Endothelial cell (in vitro differentiated cells): ENCODE data around the gene LPP. TPM values are rescaled to one million over a fixed set of nuclear protein-coding genes. Genes with fewer than 3 reads are reported as not detected.

Experiments used
- DNase-seq: peaks from one replicate; pipeline ENCODE4 v3.0.0; 2021; ENCODE audit warnings: low spot score
- H3K27ac Mint-ChIP-seq: one replicate; pipeline ENCODE4 v1.8.0; 2021; ENCODE audit warnings: mixed read lengths, inconsistent platforms; ENCODE audit not compliant: unreplicated experiment
- H3K27me3 Mint-ChIP-seq: one replicate; pipeline ENCODE4 v1.8.0; 2021; ENCODE audit warnings: mild to moderate bottlenecking, moderate library complexity, mixed read lengths, inconsistent platforms; ENCODE audit not compliant: unreplicated experiment
- H3K36me3 Mint-ChIP-seq: one replicate; pipeline ENCODE4 v1.8.0; 2021; ENCODE audit warnings: mild to moderate bottlenecking, low read depth, mixed read lengths, inconsistent platforms; ENCODE audit not compliant: unreplicated experiment
- H3K4me1 Mint-ChIP-seq: one replicate; pipeline ENCODE4 v1.8.0; 2021; ENCODE audit warnings: mild to moderate bottlenecking, mixed read lengths, inconsistent platforms; ENCODE audit not compliant: unreplicated experiment
- H3K4me3 Mint-ChIP-seq: one replicate; pipeline ENCODE4 v1.8.0; 2021; ENCODE audit warnings: mild to moderate bottlenecking, mixed read lengths, inconsistent platforms; ENCODE audit not compliant: unreplicated experiment
- H3K9me3 Mint-ChIP-seq: one replicate; pipeline ENCODE4 v1.8.0; 2021; ENCODE audit warnings: mixed read lengths, inconsistent platforms; ENCODE audit not compliant: unreplicated experiment
- CTCF ChIP-seq: fragments of 200-600 bp; sonication (generic); IDR thresholded peaks from one replicate; pipeline ENCODE4 v1.5.0; 2021; ENCODE audit warnings: antibody characterized with exemption; ENCODE audit not compliant: unreplicated experiment
- total RNA-seq: library from RNA; stranded (reverse); fragmentation: NEBNext Ultra II Directional; extraction: Animal tissue kit (Norgen Biotek cat#: 25700); gene quantifications from one replicate; pipeline ENCODE4 v1.2.1, GENCODE V29; 2021; ENCODE audit not compliant: unreplicated experiment

The LPP gene
- total RNA-seq, 1 donor from 2014 or later = 181 TPM

GRCh38 chr3:188875413-188875812 is 721.5 kb downstream of the LPP start:
- Mint-ChIP-seq H3K27me3 (peaks cover 2% of the 10 kb centered on the region), H3K4me3 (no peak overlapping the region), H3K36me3 (peaks cover 17% of the 10 kb centered on the region), H3K27ac (no peak overlapping the region), H3K4me1 (peaks cover 6% of the 10 kb centered on the region), H3K9me3 (no peaks in the 10 kb centered on the region)
- no peak for DNase-seq
- no peak for TF ChIP-seq CTCF

DNA sequence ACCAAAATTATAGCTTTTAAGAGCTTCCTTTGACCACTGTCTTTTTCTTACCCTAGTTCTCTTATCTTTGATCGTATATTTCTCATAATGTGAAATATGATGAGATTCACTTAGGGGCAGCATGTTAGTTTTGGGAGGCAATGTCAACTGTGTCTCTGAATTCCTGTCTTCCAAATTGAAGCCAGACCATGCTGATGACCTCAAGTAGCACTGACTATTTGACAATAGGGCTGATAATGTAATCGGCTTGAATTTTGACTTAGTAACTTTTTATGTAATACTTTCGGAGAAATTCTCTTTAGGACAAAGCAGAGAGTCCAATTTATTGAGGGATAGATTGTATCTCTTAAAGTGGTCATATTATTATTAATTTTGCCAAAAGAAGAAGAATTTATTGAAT is 722.4 kb downstream of the LPP start:
- DNase-seq = no peak
- no peak overlapping the region for H3K4me3 Mint-ChIP-seq
- peaks cover 22% of the 10 kb centered on the region for H3K36me3 Mint-ChIP-seq
- H3K9me3 Mint-ChIP-seq = no peaks in the 10 kb centered on the region
- H3K27me3 Mint-ChIP-seq = peaks cover 2% of the 10 kb centered on the region
- no peak overlapping the region for H3K27ac Mint-ChIP-seq
- no peak for TF ChIP-seq CTCF
- H3K4me1 Mint-ChIP-seq = peaks cover 6% of the 10 kb centered on the region

- no peak overlapping the region for H3K27ac Mint-ChIP-seq
- peaks cover 27% of the 10 kb centered on the region for H3K36me3 Mint-ChIP-seq
- peaks cover 2% of the 10 kb centered on the region for H3K27me3 Mint-ChIP-seq
- H3K9me3 Mint-ChIP-seq = no peaks in the 10 kb centered on the region
- no peak overlapping the region for H3K4me3 Mint-ChIP-seq
- peaks cover 13% of the 10 kb centered on the region for H3K4me1 Mint-ChIP-seq
- no peak for DNase-seq
- no peak for TF ChIP-seq CTCF
Observed at GRCh38 chr3:188877381-188877780, 723.4 kb downstream of the LPP start.

DNA sequence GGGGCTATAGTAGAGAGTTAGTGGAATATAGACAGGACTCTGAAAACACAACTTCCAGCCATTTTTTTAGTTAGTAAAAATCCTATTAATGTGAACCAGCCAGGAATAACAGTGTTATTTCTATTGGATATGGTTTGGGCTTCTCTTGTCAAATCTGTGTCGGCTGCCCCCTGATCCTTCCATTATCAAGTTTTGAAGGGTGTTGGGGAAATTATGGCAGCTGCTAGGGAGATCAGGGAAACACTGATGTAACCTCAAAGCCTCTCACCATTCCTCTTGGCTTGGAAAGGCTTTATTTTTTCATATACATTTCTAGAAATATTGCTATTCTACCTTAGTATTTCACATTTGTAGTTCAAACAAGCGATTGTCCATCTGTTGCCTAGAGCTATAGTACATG is 724.1 kb downstream of the LPP start:
- Mint-ChIP-seq H3K27ac (no peak overlapping the region), H3K4me1 (peaks cover 17% of the 10 kb centered on the region)

More for the DNA sequence above, 724.1 kb downstream of the LPP start:
- H3K9me3 Mint-ChIP-seq = no peaks in the 10 kb centered on the region
- H3K27me3 Mint-ChIP-seq = peaks cover 3% of the 10 kb centered on the region
- DNase-seq = no peak
- H3K4me3 Mint-ChIP-seq = no peak overlapping the region
- peaks cover 27% of the 10 kb centered on the region for H3K36me3 Mint-ChIP-seq
- no peak for TF ChIP-seq CTCF
